Astrocyte (in vitro differentiated cells and primary cell): ENCODE measurements around the gene BIRC7. TPM values are rescaled to one million over a fixed set of nuclear protein-coding genes. Genes with fewer than 3 reads are reported as not detected.

Experiments used
- DNase-seq: peaks from one replicate; pipeline ENCODE4 v3.0.0-alpha.2; 2010; ENCODE audit warnings: low read depth
- FAIRE-seq: peaks from 2 replicates; lab custom pipeline; 2011; peaks lifted over from hg19 to GRCh38; lab: Jason Lieb, UNC
- H2AFZ ChIP-seq: 2 replicates; pipeline ENCODE4 v1.6.0; 2012; ENCODE audit warnings: low read depth, low read length, inconsistent platforms
- H3K27ac ChIP-seq: 2 replicates; pipeline ENCODE4 v1.5.1; 2011; ENCODE audit warnings: low read depth, low read length, inconsistent platforms
- H3K27me3 ChIP-seq: 2 replicates; pipeline ENCODE4 v1.6.0; 2011; ENCODE audit warnings: low read length, inconsistent platforms; ENCODE audit not compliant: insufficient read depth
- H3K36me3 ChIP-seq: 2 replicates; pipeline ENCODE4 v1.5.1; 2011; ENCODE audit warnings: low read length, inconsistent platforms; ENCODE audit not compliant: insufficient read depth
- H3K4me1 ChIP-seq: 2 replicates; pipeline ENCODE4 v1.5.1; 2011; ENCODE audit warnings: low read length, inconsistent platforms; ENCODE audit not compliant: insufficient read depth
- H3K4me2 ChIP-seq: 2 replicates; pipeline ENCODE4 v1.6.0; 2012; ENCODE audit warnings: low read length, inconsistent platforms
- H3K4me3 ChIP-seq: 2 replicates; pipeline ENCODE4 v1.5.1; 2011; ENCODE audit warnings: low read depth, mild to moderate bottlenecking, low read length, inconsistent platforms; ENCODE audit not compliant: insufficient read depth
- H3K79me2 ChIP-seq: 2 replicates; pipeline ENCODE4 v1.6.0; 2012; ENCODE audit warnings: mild to moderate bottlenecking, low read length, inconsistent platforms; ENCODE audit not compliant: insufficient read depth
- H3K9ac ChIP-seq: 2 replicates; pipeline ENCODE4 v1.6.0; 2012; ENCODE audit warnings: mild to moderate bottlenecking, low read length, inconsistent platforms
- H3K9me3 ChIP-seq: 2 replicates; pipeline ENCODE4 v1.5.1; 2012; ENCODE audit warnings: low read depth, mild to moderate bottlenecking, low read length, inconsistent platforms; ENCODE audit not compliant: insufficient read depth
- H4K20me1 ChIP-seq: 2 replicates; pipeline ENCODE4 v1.6.0; 2012; ENCODE audit warnings: low read length, inconsistent platforms; ENCODE audit not compliant: insufficient read depth
- H3K27ac Mint-ChIP-seq: one replicate; pipeline ENCODE4 v1.8.0; 2021; ENCODE audit warnings: mild to moderate bottlenecking, mixed read lengths; ENCODE audit not compliant: unreplicated experiment
- H3K27me3 Mint-ChIP-seq: one replicate; pipeline ENCODE4 v1.8.0; 2021; ENCODE audit warnings: low read depth, mixed read lengths; ENCODE audit not compliant: unreplicated experiment
- H3K36me3 Mint-ChIP-seq: one replicate; pipeline ENCODE4 v1.8.0; 2021; ENCODE audit warnings: low read depth, mixed read lengths; ENCODE audit not compliant: unreplicated experiment
- H3K4me1 Mint-ChIP-seq: one replicate; pipeline ENCODE4 v1.8.0; 2021; ENCODE audit warnings: low read depth, mixed read lengths; ENCODE audit not compliant: unreplicated experiment
- H3K4me3 Mint-ChIP-seq: one replicate; pipeline ENCODE4 v1.8.0; 2021; ENCODE audit warnings: mild to moderate bottlenecking, moderate library complexity, mixed read lengths; ENCODE audit not compliant: unreplicated experiment
- H3K9me3 Mint-ChIP-seq: one replicate; pipeline ENCODE4 v1.8.0; 2021; ENCODE audit warnings: mild to moderate bottlenecking, mixed read lengths; ENCODE audit not compliant: unreplicated experiment
- CTCF ChIP-seq: IDR thresholded peaks from 2 replicates; pipeline ENCODE4 v1.5.1; 2011; ENCODE audit warnings: low read depth, mild to moderate bottlenecking, inconsistent platforms, low read length, moderate library complexity; ENCODE audit not compliant: insufficient read depth
- EZH2 ChIP-seq: IDR thresholded peaks from 2 replicates; pipeline ENCODE4 v1.6.1; 2012; ENCODE audit warnings: mild to moderate bottlenecking, low read length, inconsistent platforms; ENCODE audit not compliant: insufficient read depth
- total RNA-seq: library from RNA; stranded (reverse); gene quantifications from 2 replicates; pipeline ENCODE4 v1.2.1, GENCODE V29; 2021

BIRC7 gene
- total RNA-seq, 1 donor from 2014 or later = 3.3 TPM

DNA sequence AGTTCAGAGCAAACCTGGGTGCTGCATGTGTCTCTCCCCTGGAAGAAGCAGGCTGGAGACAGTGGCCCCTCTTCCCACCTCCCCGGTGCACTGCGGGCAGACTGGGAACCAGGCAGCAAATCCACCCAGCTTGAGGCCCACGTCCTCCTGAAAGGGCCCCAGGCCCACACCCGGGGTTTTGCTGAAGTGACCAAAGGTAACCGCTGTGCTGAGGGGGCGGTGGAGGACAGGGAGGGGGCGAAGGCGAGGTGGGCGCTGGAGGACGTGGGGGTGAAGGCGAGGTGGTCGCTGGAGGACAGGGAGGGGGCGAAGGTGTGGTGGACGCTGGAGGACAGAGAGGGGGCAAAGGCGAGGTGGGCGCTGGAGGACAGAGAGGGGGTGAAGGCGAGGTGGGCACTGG is 1.8 kb upstream of the BIRC7 start:
- no peak overlapping the region for H2AFZ ChIP-seq
- no peaks in the 10 kb centered on the region for H3K36me3 ChIP-seq
- Mint-ChIP-seq H3K9me3 (no peaks in the 10 kb centered on the region), H3K4me1 (peaks cover 41% of the 10 kb centered on the region), H3K27ac (peak overlapping the region; percentile 98), H3K36me3 (no peaks in the 10 kb centered on the region), H3K27me3 (no peaks in the 10 kb centered on the region), H3K4me3 (no peak overlapping the region)
- no peaks in the 10 kb centered on the region for H3K9me3 ChIP-seq
- H3K9ac ChIP-seq = no peak overlapping the region
- FAIRE-seq (no peak), DNase-seq (no peak)
- H3K27ac ChIP-seq = peak overlapping the region; percentile 97
- H3K4me1 ChIP-seq = peaks cover 43% of the 10 kb centered on the region
- no peak for TF ChIP-seq EZH2
- no peak for TF ChIP-seq CTCF
- H3K4me3 ChIP-seq = no peak overlapping the region
- H3K27me3 ChIP-seq = no peaks in the 10 kb centered on the region
- no peaks in the 10 kb centered on the region for H4K20me1 ChIP-seq
- no peak overlapping the region for H3K4me2 ChIP-seq
- no peaks in the 10 kb centered on the region for H3K79me2 ChIP-seq

DNA sequence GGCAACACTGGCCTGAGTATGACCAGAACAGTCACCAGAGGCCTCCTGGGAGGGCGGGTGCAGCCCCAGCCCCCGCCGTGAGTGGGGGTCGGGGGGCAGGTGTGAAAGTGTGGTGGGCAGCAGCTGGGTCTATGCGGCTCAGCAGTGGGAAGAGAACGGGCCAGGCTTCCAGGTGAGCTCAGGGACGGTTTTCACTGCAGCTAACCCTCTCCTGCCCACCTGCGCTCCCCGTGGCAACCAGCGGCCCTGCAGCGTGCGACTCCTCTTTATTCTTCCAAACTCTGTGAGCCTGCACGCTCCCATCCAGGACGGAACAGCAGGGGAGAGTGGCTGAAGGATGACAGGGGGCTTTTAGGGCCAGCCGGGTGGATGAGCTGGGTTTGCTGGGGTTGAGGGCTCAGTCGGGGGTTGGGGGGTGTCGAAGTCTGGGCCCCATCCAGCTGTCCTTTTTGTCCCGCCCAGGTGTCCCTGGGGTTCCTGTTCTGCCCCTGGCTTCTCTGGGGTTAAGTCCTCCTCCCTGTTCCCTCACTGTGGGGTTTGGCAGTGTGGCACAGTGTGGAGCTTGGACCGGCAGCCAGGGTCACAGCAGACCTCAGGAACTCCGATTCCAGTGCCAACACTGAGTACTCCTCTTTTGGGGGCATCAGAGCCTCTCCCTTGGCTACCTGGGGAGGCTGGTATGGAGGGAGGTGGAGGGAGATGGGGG is 859 bp upstream of the BIRC7 start:
- Histone ChIP-seq H3K4me1 (peaks cover 43% of the 10 kb centered on the region), H3K27me3 (no peaks in the 10 kb centered on the region), H3K9ac (peak overlapping the region; percentile 35), H2AFZ (no peak overlapping the region), H3K36me3 (no peaks in the 10 kb centered on the region), H3K4me3 (no peak overlapping the region), H3K27ac (no peak overlapping the region), H4K20me1 (no peaks in the 10 kb centered on the region), H3K79me2 (no peaks in the 10 kb centered on the region), H3K9me3 (no peaks in the 10 kb centered on the region), H3K4me2 (no peak overlapping the region)
- Mint-ChIP-seq H3K4me1 (peaks cover 34% of the 10 kb centered on the region), H3K4me3 (no peak overlapping the region), H3K27me3 (no peaks in the 10 kb centered on the region), H3K27ac (peak overlapping the region; percentile 98), H3K9me3 (no peaks in the 10 kb centered on the region), H3K36me3 (no peaks in the 10 kb centered on the region)
- DNase-seq = no peak
- no peak for FAIRE-seq
- peak; percentile 15 for TF ChIP-seq CTCF
- TF ChIP-seq EZH2 = no peak
